DOHH2 (cell line): ENCODE results near the gene DSCAM.

ENCODE experiments used
- CTCF ChIP-seq: fragments of 200-600 bp; sonication (generic); IDR thresholded peaks from one replicate; pipeline ENCODE4 v1.5.1; 2014; ENCODE audit warnings: antibody characterized with exemption, mild to moderate bottlenecking, low read depth, low read length; ENCODE audit not compliant: poor library complexity, severe bottlenecking
- EZH2phosphoT487 ChIP-seq: fragments of 200-600 bp; sonication (generic); IDR thresholded peaks from 2 replicates; pipeline ENCODE4 v1.6.1; 2017; ENCODE audit warnings: borderline replicate concordance, mild to moderate bottlenecking, antibody characterized with exemption, low read length, moderate library complexity, mixed read lengths

DNA sequence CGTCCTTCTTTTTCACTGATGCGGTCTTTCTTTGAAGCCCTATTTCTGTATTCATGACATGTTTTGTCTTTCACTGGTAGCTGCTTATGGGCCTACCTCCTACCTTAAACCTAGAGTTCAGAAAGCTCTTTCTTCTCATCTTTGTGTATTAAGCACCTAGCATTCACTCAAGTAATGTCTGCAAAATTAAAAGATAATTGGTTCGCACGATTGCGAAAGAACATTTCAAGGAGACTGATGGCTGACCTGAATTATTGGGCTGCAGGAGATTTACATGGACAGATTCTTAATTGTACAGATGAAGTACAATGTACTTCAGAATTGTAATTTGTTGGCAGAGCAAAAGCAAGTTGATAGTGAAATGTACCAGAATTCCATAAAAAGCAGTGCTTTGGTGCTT is 773.3 kb downstream of the DSCAM start:
- no peak for TF ChIP-seq CTCF
- TF ChIP-seq EZH2phosphoT487, result no peak
